ENCODE data around the gene ITGB1BP2.

GRCh38 chrX:71254092-71254963 lies 47.2 kb upstream of the ITGB1BP2 start, which contains the start of gene ZMYM3:
- no peak for TF ChIP-seq EZH2 (IDR thresholded peaks at IDR 0.05; ENCODE audit: borderline replicate concordance, low read length)
- TF ChIP-seq CTCF (conservative IDR thresholded peaks at IDR 0.05 in 1 of 2, IDR thresholded peaks at IDR 0.05 in 1 of 2; ENCODE audit: extremely low read depth in 1 of 2, insufficient read depth in 1 of 2, low read depth in 1 of 2, low read length in 2 of 2) = no peak

All from mammary epithelial cell (primary cell).